Panc1 (cell line): Measurements from ENCODE around the gene RUSF1. TPM values are rescaled to one million over a fixed set of nuclear protein-coding genes. Genes with fewer than 3 reads are reported as not detected.

Experiments
- ATAC-seq: fragments of 200-7000 bp; cut with Tn5 transposase; 2 replicates; pipeline ENCODE4 v1.9.1; 2020; ENCODE audit warnings: mild to moderate bottlenecking, moderate library complexity
- BruUV-seq: library from RNA; stranded (reverse); fragments of 400-500 nt; replicated peaks from 2 replicates; lab custom pipeline; 2021; lab: Mats Ljungman, UMichigan
- CTCF ChIA-PET: fragments of 300-600 bp; sonication (Branson Sonifier 250); formaldehyde crosslinking; loops from one replicate; lab custom pipeline; 2022; ENCODE audit warnings: antibody characterized with exemption; lab: Charles Lee
- POLR2A ChIA-PET: fragments of 300-600 bp; sonication (Branson Sonifier 250); formaldehyde crosslinking; loops from one replicate; lab custom pipeline; 2022; ENCODE audit warnings: antibody characterized with exemption; lab: Charles Lee
- DNase-seq: peaks from one replicate; pipeline ENCODE4 v3.0.0-alpha.2; 2010; ENCODE audit warnings: low read depth, low spot score
- H3K27ac ChIP-seq: 2 replicates; pipeline ENCODE4 v1.5.1; 2011; ENCODE audit warnings: mild to moderate bottlenecking, low read length, inconsistent platforms
- H3K27me3 ChIP-seq: fragments of 200-500 bp; sonication (Bioruptor generic); 2 replicates; pipeline ENCODE4 v1.6.0; 2014; ENCODE audit warnings: low read length, inconsistent platforms; ENCODE audit not compliant: control insufficient read depth, insufficient read depth
- H3K36me3 ChIP-seq: fragments of 200-500 bp; sonication (Bioruptor generic); 2 replicates; pipeline ENCODE4 v1.5.1; 2014; ENCODE audit warnings: inconsistent platforms, mild to moderate bottlenecking, low read length, moderate library complexity; ENCODE audit not compliant: control insufficient read depth, insufficient read depth
- H3K4me1 ChIP-seq: 2 replicates; pipeline ENCODE4 v1.5.1; 2011; ENCODE audit warnings: inconsistent platforms, mild to moderate bottlenecking, low read length, moderate library complexity; ENCODE audit not compliant: control insufficient read depth, insufficient read depth
- H3K4me3 ChIP-seq, 2 experiments: 2 replicates each; pipeline ENCODE4 v1.5.1; 2011 to 2012; ENCODE audit warnings: low read depth in 2 of 2, low read length in 2 of 2, mild to moderate bottlenecking in 2 of 2, inconsistent platforms in 1 of 2, moderate library complexity in 1 of 2
- H3K9me3 ChIP-seq: fragments of 200-500 bp; sonication (Bioruptor generic); 2 replicates; pipeline ENCODE4 v1.5.1; 2014; ENCODE audit warnings: low read depth, mild to moderate bottlenecking, inconsistent platforms, low read length, moderate library complexity; ENCODE audit not compliant: control insufficient read depth, insufficient read depth
- CTCF ChIP-seq: fragments of 450-650 bp; IDR thresholded peaks from 2 replicates; pipeline ENCODE4 v1.5.1; 2017; ENCODE audit warnings: mild to moderate bottlenecking
- POLR2AphosphoS5 ChIP-seq: IDR thresholded peaks from 2 replicates; pipeline ENCODE4 v1.6.1; 2012; ENCODE audit warnings: mild to moderate bottlenecking, low read depth, low read length, moderate library complexity
- SIN3A ChIP-seq: IDR thresholded peaks from 2 replicates; pipeline ENCODE4 v1.6.1; 2012; ENCODE audit warnings: low read depth, mild to moderate bottlenecking, low read length, moderate library complexity, borderline replicate concordance; ENCODE audit not compliant: insufficient read depth
- TCF7L2 ChIP-seq: IDR thresholded peaks from 2 replicates; pipeline ENCODE4 v1.6.1; 2011; ENCODE audit warnings: mild to moderate bottlenecking, low read depth, low read length, inconsistent platforms
- in situ Hi-C: cut with HindIII; loops from 2 replicates; pipeline ENCODE4 v1.10.0; 2016; ENCODE audit warnings: low sequenced_read_pairs, low pct_unique_long_range_greater_than_20kb
- intact Hi-C: fragments of 100-400 bp; cut with micrococcal nuclease; formaldehyde crosslinking; loops from one replicate; pipeline ENCODE4 v1.10.0; 2022; ENCODE audit not compliant: unreplicated experiment
- total RNA-seq: library from RNA; stranded (reverse); gene quantifications from one replicate; pipeline ENCODE4 v1.2.1, GENCODE V29; 2021; ENCODE audit not compliant: unreplicated experiment
- TF ChIP-seq, protein P1 (sequence below), 2 experiments: IDR thresholded peaks; 2 replicates each; pipeline ENCODE4 v1.6.1; 2011 to 2012; ENCODE audit warnings: low read depth in 2 of 2, control low read depth in 1 of 2, low read length in 1 of 2, mild to moderate bottlenecking in 1 of 2, moderate library complexity in 1 of 2; ENCODE audit not compliant: insufficient read depth in 1 of 2

Gene RUSF1
- total RNA-seq, 1 experiment from 2014 or later = 47.4 TPM

DNA sequence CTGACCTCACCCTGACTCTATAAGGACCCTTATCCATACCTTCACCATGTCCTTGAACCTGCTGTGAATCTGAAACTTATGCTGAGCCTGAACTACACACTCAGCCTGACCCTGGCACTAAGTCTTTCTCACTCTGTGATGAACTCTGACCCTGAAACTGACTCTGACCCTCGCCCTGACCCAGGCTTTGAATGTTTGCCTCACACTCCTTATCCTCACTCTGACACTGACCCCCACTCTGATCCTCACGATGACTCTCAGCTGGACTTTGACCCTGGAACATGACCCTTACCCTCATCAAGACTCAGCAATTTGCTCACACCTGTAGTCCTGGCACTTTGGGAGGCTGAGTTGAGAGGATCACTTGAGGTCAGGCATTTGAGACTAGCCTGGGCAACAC is 23.9 kb upstream of the RUSF1 start:
- ATAC-seq = no peak
- ChIA-PET POLR2A (no interaction called here), CTCF (no interaction called here)
- Histone ChIP-seq H3K27me3 (peaks cover 6% of the 10 kb centered on the region; the same call in 1 of the 2 replicates), H3K9me3 (no peaks in the 10 kb centered on the region), H3K4me1 (0 out of 2 replicates have a peak, but pooled peaks cover 4% of the 10 kb centered on the region), H3K4me3 (no peak overlapping the region), H3K36me3 (no peaks in the 10 kb centered on the region), H3K27ac (no peak overlapping the region)
- BruUV-seq = no TSS peak
- TF ChIP-seq CTCF (no peak), SIN3A (no peak), POLR2AphosphoS5 (no peak), TCF7L2 (no peak)
- TF ChIP-seq, protein P1, sequence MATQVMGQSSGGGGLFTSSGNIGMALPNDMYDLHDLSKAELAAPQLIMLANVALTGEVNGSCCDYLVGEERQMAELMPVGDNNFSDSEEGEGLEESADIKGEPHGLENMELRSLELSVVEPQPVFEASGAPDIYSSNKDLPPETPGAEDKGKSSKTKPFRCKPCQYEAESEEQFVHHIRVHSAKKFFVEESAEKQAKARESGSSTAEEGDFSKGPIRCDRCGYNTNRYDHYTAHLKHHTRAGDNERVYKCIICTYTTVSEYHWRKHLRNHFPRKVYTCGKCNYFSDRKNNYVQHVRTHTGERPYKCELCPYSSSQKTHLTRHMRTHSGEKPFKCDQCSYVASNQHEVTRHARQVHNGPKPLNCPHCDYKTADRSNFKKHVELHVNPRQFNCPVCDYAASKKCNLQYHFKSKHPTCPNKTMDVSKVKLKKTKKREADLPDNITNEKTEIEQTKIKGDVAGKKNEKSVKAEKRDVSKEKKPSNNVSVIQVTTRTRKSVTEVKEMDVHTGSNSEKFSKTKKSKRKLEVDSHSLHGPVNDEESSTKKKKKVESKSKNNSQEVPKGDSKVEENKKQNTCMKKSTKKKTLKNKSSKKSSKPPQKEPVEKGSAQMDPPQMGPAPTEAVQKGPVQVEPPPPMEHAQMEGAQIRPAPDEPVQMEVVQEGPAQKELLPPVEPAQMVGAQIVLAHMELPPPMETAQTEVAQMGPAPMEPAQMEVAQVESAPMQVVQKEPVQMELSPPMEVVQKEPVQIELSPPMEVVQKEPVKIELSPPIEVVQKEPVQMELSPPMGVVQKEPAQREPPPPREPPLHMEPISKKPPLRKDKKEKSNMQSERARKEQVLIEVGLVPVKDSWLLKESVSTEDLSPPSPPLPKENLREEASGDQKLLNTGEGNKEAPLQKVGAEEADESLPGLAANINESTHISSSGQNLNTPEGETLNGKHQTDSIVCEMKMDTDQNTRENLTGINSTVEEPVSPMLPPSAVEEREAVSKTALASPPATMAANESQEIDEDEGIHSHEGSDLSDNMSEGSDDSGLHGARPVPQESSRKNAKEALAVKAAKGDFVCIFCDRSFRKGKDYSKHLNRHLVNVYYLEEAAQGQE (IDR thresholded peaks at IDR 0.05; ENCODE audit: insufficient read depth in 1 of 2, low read depth in 2 of 2, low read length in 1 of 2) = no peak
- DNase-seq = no peak
- in situ Hi-C loops (no loop called here), intact Hi-C loops (no loop called here)

- no peak overlapping the region for H3K4me3 ChIP-seq
- ATAC-seq = no peak
- no TSS peak for BruUV-seq
- DNase-seq = no peak
- in situ Hi-C loops = no loop called here
- no peak for TF ChIP-seq CTCF
- no peak for TF ChIP-seq TCF7L2
- no peak for TF ChIP-seq POLR2AphosphoS5
- TF ChIP-seq SIN3A = no peak
- TF ChIP-seq, protein P1 (IDR thresholded peaks at IDR 0.05; ENCODE audit: insufficient read depth in 1 of 2, low read depth in 2 of 2, low read length in 1 of 2) = no peak
- H3K4me1 ChIP-seq = 0 out of 2 replicates have a peak, but pooled peaks cover 4% of the 10 kb centered on the region
- no peaks in the 10 kb centered on the region for H3K9me3 ChIP-seq
- intact Hi-C loops = no loop called here
- H3K36me3 ChIP-seq = no peaks in the 10 kb centered on the region
- CTCF ChIA-PET = no interaction called here
- POLR2A ChIA-PET = no interaction called here
- peaks cover 6% of the 10 kb centered on the region; the same call in 1 of the 2 replicates for H3K27me3 ChIP-seq
- no peak overlapping the region for H3K27ac ChIP-seq
Measured at GRCh38 chr16:31531096-31531495, 22.9 kb upstream of the RUSF1 start.
